ENCODE results near the gene GRM8. TPM values are rescaled to one million over a fixed set of nuclear protein-coding genes. Genes with fewer than 3 reads are reported as not detected.

The GRM8 gene
- total and polyA plus RNA-seq, 2 experiments from 2014 or later, result not detected

DNA sequence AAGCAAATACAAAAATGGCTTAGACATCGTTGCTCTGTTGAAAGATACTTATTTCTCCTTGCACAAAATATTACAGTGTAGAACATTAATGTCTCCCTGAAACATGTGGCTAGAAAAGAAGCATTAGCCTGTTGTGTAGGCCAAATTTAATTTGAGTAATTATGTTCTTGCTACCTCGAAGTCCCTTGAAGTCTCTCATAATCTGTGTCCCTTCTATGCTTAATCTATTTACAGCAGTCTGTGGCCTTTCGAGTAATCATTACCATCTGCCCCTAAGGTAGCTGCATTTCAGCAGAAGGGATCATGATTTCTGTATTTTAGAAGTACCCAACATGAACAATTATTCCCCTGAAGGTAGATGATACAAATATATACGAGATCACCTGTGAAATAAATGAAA is 615.2 kb downstream of the GRM8 start:
- H3K9ac ChIP-seq, result no peak overlapping the region

DNA sequence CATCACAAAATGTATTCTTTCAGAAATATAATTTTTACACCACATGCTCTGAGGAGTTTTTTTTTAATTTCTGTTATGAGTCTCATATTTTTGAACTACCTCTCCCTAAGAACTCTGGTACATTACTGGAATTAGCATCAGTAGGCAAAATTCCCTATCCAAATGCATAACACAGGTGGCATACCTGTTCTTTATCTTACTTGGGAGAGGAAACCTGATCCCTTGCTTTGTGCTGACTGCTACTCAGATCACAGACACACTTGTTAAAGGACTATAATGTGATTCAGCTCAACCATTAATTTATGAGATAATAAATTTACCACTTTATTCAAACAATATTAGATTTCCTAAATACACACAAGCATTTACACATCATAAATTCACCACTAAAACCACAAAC is 617.2 kb downstream of the GRM8 start:
- H3K4me2 ChIP-seq (ENCODE audit: unreplicated experiment), result no peak overlapping the region
- TF ChIP-seq EZH2 (IDR thresholded peaks at IDR 0.05; ENCODE audit: insufficient read depth, poor library complexity, severe bottlenecking) (no peak), EZH2phosphoT487 (IDR thresholded peaks at IDR 0.05; ENCODE audit: insufficient read depth, low read depth) (no peak)
- H4K20me1 ChIP-seq (ENCODE audit: insufficient read depth), result no peaks in the 10 kb centered on the region
- H3K9me3 ChIP-seq (ENCODE audit: low read depth), result no peaks in the 10 kb centered on the region
- H3K36me3 ChIP-seq (ENCODE audit: low read depth), result no peaks in the 10 kb centered on the region
- no peak for DNase-seq
- no peak overlapping the region for H2AFZ ChIP-seq
- in situ Hi-C loops (cut with MboI), result no loop called here
- H3K27me3 ChIP-seq (replicated peaks; ENCODE audit: insufficient read depth), result no peaks in the 10 kb centered on the region
- H3F3A ChIP-seq (ENCODE audit: insufficient read depth), result no peaks in the 10 kb centered on the region
- H3K9ac ChIP-seq, result no peak overlapping the region
- H3K4me1 ChIP-seq (ENCODE audit: insufficient read depth), result no peaks in the 10 kb centered on the region
- no peak overlapping the region for H3K27ac ChIP-seq
- no peaks in the 10 kb centered on the region for H3K79me2 ChIP-seq (ENCODE audit: insufficient read depth)
- no peak overlapping the region for H3K4me3 ChIP-seq
- H3K9me2 ChIP-seq (ENCODE audit: insufficient read depth), result no peaks in the 10 kb centered on the region

More for the DNA sequence above, 615.2 kb downstream of the GRM8 start:
- in situ Hi-C loops (cut with MboI), result no loop called here
- no peaks in the 10 kb centered on the region for H3K36me3 ChIP-seq (ENCODE audit: low read depth)
- no peak overlapping the region for H2AFZ ChIP-seq
- TF ChIP-seq EZH2phosphoT487 (IDR thresholded peaks at IDR 0.05; ENCODE audit: insufficient read depth, low read depth), result no peak
- no peak for TF ChIP-seq EZH2 (IDR thresholded peaks at IDR 0.05; ENCODE audit: insufficient read depth, poor library complexity, severe bottlenecking)
- H3K27ac ChIP-seq, result no peak overlapping the region
- no peaks in the 10 kb centered on the region for H3K4me1 ChIP-seq (ENCODE audit: insufficient read depth)
- no peak for DNase-seq
- H4K20me1 ChIP-seq (ENCODE audit: insufficient read depth), result no peaks in the 10 kb centered on the region
- no peaks in the 10 kb centered on the region for H3K79me2 ChIP-seq (ENCODE audit: insufficient read depth)
- H3K9me2 ChIP-seq (ENCODE audit: insufficient read depth), result no peaks in the 10 kb centered on the region
- no peak overlapping the region for H3K4me2 ChIP-seq (ENCODE audit: unreplicated experiment)
- 6 to 7% methylated on average over 4 of the region's 4 CpGs for WGBS, 2 experiments (ENCODE audit: low coverage in 1 of 2, low lambda C conversion rate in 2 of 2, missing lambda C conversion rate in 2 of 2)
- H3K9me3 ChIP-seq (ENCODE audit: low read depth), result no peaks in the 10 kb centered on the region
- no peaks in the 10 kb centered on the region for H3F3A ChIP-seq (ENCODE audit: insufficient read depth)
- H3K27me3 ChIP-seq (replicated peaks; ENCODE audit: insufficient read depth), result no peaks in the 10 kb centered on the region
- no peak overlapping the region for H3K4me3 ChIP-seq

DNA sequence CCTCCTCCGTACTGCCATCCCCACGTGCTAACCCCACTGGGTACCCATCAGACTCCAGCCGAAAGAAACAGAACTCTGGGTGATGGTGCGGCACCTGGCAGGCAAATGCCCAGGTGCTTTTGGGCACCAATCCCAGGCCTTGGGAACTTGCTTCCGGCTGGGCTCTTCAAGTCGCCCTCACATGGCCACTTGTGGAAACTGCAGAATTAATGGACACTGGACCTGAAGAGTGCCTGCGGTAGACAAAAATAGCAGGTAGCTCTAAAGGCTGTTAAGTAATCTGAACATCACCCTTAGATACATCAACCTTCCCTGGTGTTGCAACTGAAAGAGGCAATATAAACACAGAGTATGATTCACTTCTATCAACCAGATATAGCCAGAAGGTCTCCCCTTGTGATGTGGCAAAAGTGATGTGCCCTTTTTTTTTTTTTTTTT is 644.4 kb downstream of the GRM8 start:
- Histone ChIP-seq H3K27me3 (replicated peaks; ENCODE audit: insufficient read depth) (no peaks in the 10 kb centered on the region), H3K9ac (no peak overlapping the region), H3K4me1 (ENCODE audit: insufficient read depth) (no peaks in the 10 kb centered on the region), H3K4me2 (ENCODE audit: unreplicated experiment) (no peak overlapping the region), H3K79me2 (ENCODE audit: insufficient read depth) (no peaks in the 10 kb centered on the region), H3K9me2 (ENCODE audit: insufficient read depth) (no peaks in the 10 kb centered on the region), H4K20me1 (ENCODE audit: insufficient read depth) (no peaks in the 10 kb centered on the region), H3K27ac (no peak overlapping the region), H3K9me3 (ENCODE audit: low read depth) (no peaks in the 10 kb centered on the region), H3K4me3 (no peak overlapping the region), H2AFZ (no peak overlapping the region), H3F3A (ENCODE audit: insufficient read depth) (no peaks in the 10 kb centered on the region), H3K36me3 (ENCODE audit: low read depth) (no peaks in the 10 kb centered on the region)
- WGBS, 2 experiments (ENCODE audit: low coverage in 1 of 2, low lambda C conversion rate in 2 of 2, missing lambda C conversion rate in 2 of 2), result 39 to 47% methylated on average over 7 of the region's 7 CpGs
- in situ Hi-C loops (cut with MboI), result no loop called here
- DNase-seq, result peak; percentile 1
- TF ChIP-seq EZH2phosphoT487 (IDR thresholded peaks at IDR 0.05; ENCODE audit: insufficient read depth, low read depth) (no peak), EZH2 (IDR thresholded peaks at IDR 0.05; ENCODE audit: insufficient read depth, poor library complexity, severe bottlenecking) (no peak)

DNA sequence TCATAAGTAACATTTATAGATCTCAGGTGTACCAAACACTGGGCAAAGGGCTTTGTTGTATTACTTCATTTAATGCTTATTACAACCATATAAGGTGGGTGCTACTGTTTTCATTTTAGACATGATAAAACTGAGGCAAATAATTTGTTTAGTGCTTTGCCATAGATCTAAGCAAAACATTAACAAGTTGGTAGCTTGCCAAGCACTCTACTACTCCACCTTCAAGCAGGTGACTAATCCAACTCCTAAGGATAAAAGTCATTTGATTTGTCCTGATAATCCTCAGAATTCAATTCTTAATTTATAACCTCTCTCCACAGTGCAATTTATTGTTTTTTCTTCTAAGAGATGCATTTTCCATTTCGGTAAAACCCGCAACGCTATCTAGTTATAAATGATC is 646.4 kb downstream of the GRM8 start:
- H3K9me3 ChIP-seq (ENCODE audit: low read depth), result no peaks in the 10 kb centered on the region
- H3K27me3 ChIP-seq (replicated peaks; ENCODE audit: insufficient read depth), result no peaks in the 10 kb centered on the region
- H3K36me3 ChIP-seq (ENCODE audit: low read depth), result no peaks in the 10 kb centered on the region
- H4K20me1 ChIP-seq (ENCODE audit: insufficient read depth), result no peaks in the 10 kb centered on the region
- no peak for TF ChIP-seq EZH2phosphoT487 (IDR thresholded peaks at IDR 0.05; ENCODE audit: insufficient read depth, low read depth)
- no peak for TF ChIP-seq EZH2 (IDR thresholded peaks at IDR 0.05; ENCODE audit: insufficient read depth, poor library complexity, severe bottlenecking)
- H3K79me2 ChIP-seq (ENCODE audit: insufficient read depth), result no peaks in the 10 kb centered on the region
- H3K9ac ChIP-seq, result no peak overlapping the region
- H3K27ac ChIP-seq, result no peak overlapping the region
- H2AFZ ChIP-seq, result no peak overlapping the region
- WGBS, 2 experiments (ENCODE audit: low coverage in 1 of 2, low lambda C conversion rate in 2 of 2, missing lambda C conversion rate in 2 of 2), result 41 to 51% methylated on average over 3 of the region's 3 CpGs
- no peaks in the 10 kb centered on the region for H3K4me1 ChIP-seq (ENCODE audit: insufficient read depth)
- no peak for DNase-seq
- H3K4me3 ChIP-seq, result no peak overlapping the region
- no peaks in the 10 kb centered on the region for H3K9me2 ChIP-seq (ENCODE audit: insufficient read depth)
- in situ Hi-C loops (cut with MboI), result no loop called here
- H3F3A ChIP-seq (ENCODE audit: insufficient read depth), result no peaks in the 10 kb centered on the region
- H3K4me2 ChIP-seq (ENCODE audit: unreplicated experiment), result no peak overlapping the region

DNA sequence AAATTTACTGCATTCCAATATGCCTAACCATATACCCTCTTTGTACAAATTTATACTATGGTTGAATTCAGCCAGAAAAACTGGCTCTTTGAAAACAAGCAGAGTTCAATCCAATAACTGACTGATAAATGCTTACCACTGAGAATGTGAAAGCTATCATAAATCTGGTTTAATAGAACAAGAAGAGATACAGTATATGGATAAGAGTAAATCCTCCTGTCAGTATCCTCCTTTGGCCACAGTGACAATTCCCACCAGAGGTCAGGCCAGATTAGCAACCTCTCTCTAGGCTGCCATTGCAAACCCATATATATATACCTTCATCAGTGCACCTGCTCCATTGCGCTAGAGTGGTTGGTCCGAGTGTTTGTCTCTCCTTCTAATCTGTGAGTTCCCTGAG is 647.2 kb downstream of the GRM8 start:
- in situ Hi-C loops (cut with MboI), result no loop called here
- Histone ChIP-seq H3K9me2 (ENCODE audit: insufficient read depth) (no peaks in the 10 kb centered on the region), H3K79me2 (ENCODE audit: insufficient read depth) (no peaks in the 10 kb centered on the region), H3K4me1 (ENCODE audit: insufficient read depth) (no peaks in the 10 kb centered on the region), H3K4me3 (no peak overlapping the region), H3K9me3 (ENCODE audit: low read depth) (no peaks in the 10 kb centered on the region), H3K27me3 (replicated peaks; ENCODE audit: insufficient read depth) (no peaks in the 10 kb centered on the region), H4K20me1 (ENCODE audit: insufficient read depth) (no peaks in the 10 kb centered on the region), H3K36me3 (ENCODE audit: low read depth) (no peaks in the 10 kb centered on the region), H3F3A (ENCODE audit: insufficient read depth) (no peaks in the 10 kb centered on the region), H2AFZ (no peak overlapping the region), H3K4me2 (ENCODE audit: unreplicated experiment) (no peak overlapping the region), H3K27ac (no peak overlapping the region), H3K9ac (no peak overlapping the region)
- 32 to 35% methylated on average over 2 of the region's 2 CpGs for WGBS, 2 experiments (ENCODE audit: low coverage in 1 of 2, low lambda C conversion rate in 2 of 2, missing lambda C conversion rate in 2 of 2)
- TF ChIP-seq EZH2phosphoT487 (IDR thresholded peaks at IDR 0.05; ENCODE audit: insufficient read depth, low read depth) (no peak), EZH2 (IDR thresholded peaks at IDR 0.05; ENCODE audit: insufficient read depth, poor library complexity, severe bottlenecking) (no peak)
- no peak for DNase-seq

Data from GM23248 (cell line).